ENCODE results near the gene ISCA2.

ISCA2 gene

DNA sequence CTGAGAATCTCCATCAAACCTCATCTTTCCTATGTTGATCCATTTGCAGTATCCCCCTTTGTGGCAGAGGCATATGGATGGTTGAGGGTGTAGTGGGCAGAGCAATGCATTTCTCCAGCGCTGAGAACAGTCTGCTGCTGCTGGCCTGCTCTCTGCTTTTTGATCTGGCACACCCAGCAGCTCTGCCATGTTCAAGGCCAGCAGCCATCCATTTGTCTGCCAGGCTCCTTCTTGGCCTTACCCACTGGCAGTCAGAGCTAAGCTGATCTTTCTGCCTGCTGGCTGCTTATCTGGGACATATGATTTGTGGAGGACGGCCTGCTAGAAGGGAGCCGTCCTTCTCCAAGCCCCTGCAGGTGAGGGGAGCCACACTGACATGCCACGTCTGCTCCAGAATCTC, 17.5 kb upstream of the ISCA2 start:
- DNase-seq = no peak
- H4K20me1 ChIP-seq (ENCODE audit: insufficient read depth, low read length) = no peaks in the 10 kb centered on the region
- no peak overlapping the region for H2AFZ ChIP-seq (ENCODE audit: low read length)
- H3K79me2 ChIP-seq (ENCODE audit: low read length) = no peaks in the 10 kb centered on the region
- H3K27ac ChIP-seq (ENCODE audit: low read length) = no peak overlapping the region
- H3K9me2 ChIP-seq (replicated peaks; ENCODE audit: insufficient read depth, low read length) = no peaks in the 10 kb centered on the region
- H3K4me1 ChIP-seq (ENCODE audit: low read length) = no peaks in the 10 kb centered on the region
- no peaks in the 10 kb centered on the region for H3K9me3 ChIP-seq (replicated peaks; ENCODE audit: insufficient read depth, low read length)
- TF ChIP-seq EZH2 (optimal IDR thresholded peaks at IDR 0.05; ENCODE audit: low read depth, low read length) (no peak), EZH2phosphoT487 (IDR thresholded peaks at IDR 0.05; ENCODE audit: low read length) (no peak)
- TF ChIP-seq, protein P1, sequence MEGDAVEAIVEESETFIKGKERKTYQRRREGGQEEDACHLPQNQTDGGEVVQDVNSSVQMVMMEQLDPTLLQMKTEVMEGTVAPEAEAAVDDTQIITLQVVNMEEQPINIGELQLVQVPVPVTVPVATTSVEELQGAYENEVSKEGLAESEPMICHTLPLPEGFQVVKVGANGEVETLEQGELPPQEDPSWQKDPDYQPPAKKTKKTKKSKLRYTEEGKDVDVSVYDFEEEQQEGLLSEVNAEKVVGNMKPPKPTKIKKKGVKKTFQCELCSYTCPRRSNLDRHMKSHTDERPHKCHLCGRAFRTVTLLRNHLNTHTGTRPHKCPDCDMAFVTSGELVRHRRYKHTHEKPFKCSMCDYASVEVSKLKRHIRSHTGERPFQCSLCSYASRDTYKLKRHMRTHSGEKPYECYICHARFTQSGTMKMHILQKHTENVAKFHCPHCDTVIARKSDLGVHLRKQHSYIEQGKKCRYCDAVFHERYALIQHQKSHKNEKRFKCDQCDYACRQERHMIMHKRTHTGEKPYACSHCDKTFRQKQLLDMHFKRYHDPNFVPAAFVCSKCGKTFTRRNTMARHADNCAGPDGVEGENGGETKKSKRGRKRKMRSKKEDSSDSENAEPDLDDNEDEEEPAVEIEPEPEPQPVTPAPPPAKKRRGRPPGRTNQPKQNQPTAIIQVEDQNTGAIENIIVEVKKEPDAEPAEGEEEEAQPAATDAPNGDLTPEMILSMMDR (IDR thresholded peaks at IDR 0.05; ENCODE audit: low read length) = no peak
- no peak overlapping the region for H3K4me3 ChIP-seq (ENCODE audit: low read length)
- no peaks in the 10 kb centered on the region for H3K27me3 ChIP-seq (replicated peaks; ENCODE audit: insufficient read depth, low read length)
- H3K4me2 ChIP-seq (ENCODE audit: low read depth, low read length) = no peak overlapping the region
- no peak overlapping the region for H3K9ac ChIP-seq (ENCODE audit: low read length)
- no peaks in the 10 kb centered on the region for H3F3A ChIP-seq (ENCODE audit: insufficient read depth, low read length)
- no peaks in the 10 kb centered on the region for H3K36me3 ChIP-seq (replicated peaks; ENCODE audit: insufficient read depth, low read length)

GRCh38 chr14:74476607-74477006, 17.0 kb upstream of the ISCA2 start:
- H3K9me3 ChIP-seq (replicated peaks; ENCODE audit: insufficient read depth, low read length) = no peaks in the 10 kb centered on the region
- H3K4me1 ChIP-seq (ENCODE audit: low read length) = no peaks in the 10 kb centered on the region
- TF ChIP-seq EZH2phosphoT487 (IDR thresholded peaks at IDR 0.05; ENCODE audit: low read length) (no peak), EZH2 (optimal IDR thresholded peaks at IDR 0.05; ENCODE audit: low read depth, low read length) (no peak)
- TF ChIP-seq, protein P1 (IDR thresholded peaks at IDR 0.05; ENCODE audit: low read length) = no peak
- no peak overlapping the region for H2AFZ ChIP-seq (ENCODE audit: low read length)
- H3K4me3 ChIP-seq (ENCODE audit: low read length) = no peak overlapping the region
- no peak overlapping the region for H3K9ac ChIP-seq (ENCODE audit: low read length)
- H3K9me2 ChIP-seq (replicated peaks; ENCODE audit: insufficient read depth, low read length) = no peaks in the 10 kb centered on the region
- H4K20me1 ChIP-seq (ENCODE audit: insufficient read depth, low read length) = no peaks in the 10 kb centered on the region
- DNase-seq = no peak
- no peaks in the 10 kb centered on the region for H3K79me2 ChIP-seq (ENCODE audit: low read length)
- H3K27ac ChIP-seq (ENCODE audit: low read length) = no peak overlapping the region
- H3K36me3 ChIP-seq (replicated peaks; ENCODE audit: insufficient read depth, low read length) = no peaks in the 10 kb centered on the region
- H3F3A ChIP-seq (ENCODE audit: insufficient read depth, low read length) = no peaks in the 10 kb centered on the region
- no peaks in the 10 kb centered on the region for H3K27me3 ChIP-seq (replicated peaks; ENCODE audit: insufficient read depth, low read length)
- no peak overlapping the region for H3K4me2 ChIP-seq (ENCODE audit: low read depth, low read length)

DNA sequence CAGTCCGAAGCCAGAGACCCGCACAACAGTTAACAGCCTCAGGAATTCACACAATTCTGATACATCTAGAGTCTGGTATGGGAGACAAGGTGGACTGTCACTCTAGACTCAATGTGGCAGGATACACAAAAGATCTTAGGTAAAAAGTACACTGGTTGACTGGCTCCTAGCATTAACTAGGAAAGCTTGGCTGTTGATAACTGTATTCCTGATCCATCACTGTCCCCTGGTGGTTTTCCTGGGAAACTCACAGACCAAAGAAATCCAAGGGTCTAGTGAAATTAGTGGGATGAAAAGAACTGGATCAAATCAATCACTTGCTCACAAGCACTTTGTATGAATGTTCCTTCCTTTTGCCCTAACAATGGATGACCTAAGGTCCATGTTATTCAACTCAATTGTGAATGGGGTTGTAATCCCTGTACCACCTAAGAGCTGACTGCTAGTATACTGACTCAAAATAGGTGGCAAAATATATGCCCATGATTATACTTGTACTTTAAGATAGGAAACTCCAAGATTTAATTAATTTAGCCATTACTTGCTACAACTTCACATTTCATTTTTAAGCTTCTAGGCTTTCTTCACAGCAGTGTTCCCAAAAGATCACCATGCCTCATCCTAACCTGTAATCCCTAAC, 14.4 kb upstream of the ISCA2 start:
- TF ChIP-seq, protein P1 (IDR thresholded peaks at IDR 0.05; ENCODE audit: low read length) = peak; percentile 13
- TF ChIP-seq EZH2 (optimal IDR thresholded peaks at IDR 0.05; ENCODE audit: low read depth, low read length) = no peak
- H4K20me1 ChIP-seq (ENCODE audit: insufficient read depth, low read length) = no peaks in the 10 kb centered on the region
- no peaks in the 10 kb centered on the region for H3K36me3 ChIP-seq (replicated peaks; ENCODE audit: insufficient read depth, low read length)
- H3K4me3 ChIP-seq (ENCODE audit: low read length) = no peak overlapping the region
- no peak overlapping the region for H3K27ac ChIP-seq (ENCODE audit: low read length)
- H3K9me3 ChIP-seq (replicated peaks; ENCODE audit: insufficient read depth, low read length) = no peaks in the 10 kb centered on the region
- H3K9me2 ChIP-seq (replicated peaks; ENCODE audit: insufficient read depth, low read length) = no peaks in the 10 kb centered on the region
- H3K79me2 ChIP-seq (ENCODE audit: low read length) = no peaks in the 10 kb centered on the region
- H2AFZ ChIP-seq (ENCODE audit: low read length) = no peak overlapping the region
- no peaks in the 10 kb centered on the region for H3K27me3 ChIP-seq (replicated peaks; ENCODE audit: insufficient read depth, low read length)
- H3K4me2 ChIP-seq (ENCODE audit: low read depth, low read length) = no peak overlapping the region
- no peaks in the 10 kb centered on the region for H3F3A ChIP-seq (ENCODE audit: insufficient read depth, low read length)
- no peak overlapping the region for H3K9ac ChIP-seq (ENCODE audit: low read length)
- H3K4me1 ChIP-seq (ENCODE audit: low read length) = no peaks in the 10 kb centered on the region
- DNase-seq = no peak
